NCI-H460 (cell line): Measurements from ENCODE around the gene DGUOK. TPM values are rescaled to one million over a fixed set of nuclear protein-coding genes. Genes with fewer than 3 reads are reported as not detected.
A peak's percentile ranks its signal among the peaks of the same experiment; 100 is the strongest.

Source experiments
- DNase-seq: peaks from one replicate; pipeline ENCODE4 v3.0.0-alpha.2; 2016; ENCODE audit warnings: low read depth; ENCODE audit errors: extremely low read depth
- total RNA-seq: library from RNA; depleted of rRNA; stranded (reverse); fragments of >200 nt; shearing (Covaris generic); gene quantifications from 2 replicates; pipeline ENCODE4 v1.2.3, GENCODE V29; 2014

DGUOK gene
- total RNA-seq, 1 experiment from 2014 or later, result 159 TPM

DNA sequence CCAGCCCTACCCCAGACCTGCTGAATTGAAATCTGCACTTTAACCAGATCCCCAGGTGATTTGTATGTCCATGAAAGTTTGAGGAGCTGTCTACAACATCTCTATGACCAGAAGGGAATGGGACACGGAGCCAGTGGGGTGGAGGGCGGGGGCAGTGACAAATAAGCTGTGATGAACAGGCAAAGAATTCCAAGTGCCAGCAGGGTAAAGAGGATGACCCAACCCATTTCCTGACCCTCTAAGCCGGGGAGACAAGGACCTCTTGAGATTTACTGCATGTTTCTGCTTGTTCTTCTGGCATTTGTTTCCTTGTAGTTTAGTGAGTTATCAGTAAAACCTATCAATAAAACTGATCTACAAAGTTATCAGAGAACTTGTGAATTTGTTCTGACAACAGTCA is 66.7 kb downstream of the DGUOK start:
- DNase-seq, result no peak

DNA sequence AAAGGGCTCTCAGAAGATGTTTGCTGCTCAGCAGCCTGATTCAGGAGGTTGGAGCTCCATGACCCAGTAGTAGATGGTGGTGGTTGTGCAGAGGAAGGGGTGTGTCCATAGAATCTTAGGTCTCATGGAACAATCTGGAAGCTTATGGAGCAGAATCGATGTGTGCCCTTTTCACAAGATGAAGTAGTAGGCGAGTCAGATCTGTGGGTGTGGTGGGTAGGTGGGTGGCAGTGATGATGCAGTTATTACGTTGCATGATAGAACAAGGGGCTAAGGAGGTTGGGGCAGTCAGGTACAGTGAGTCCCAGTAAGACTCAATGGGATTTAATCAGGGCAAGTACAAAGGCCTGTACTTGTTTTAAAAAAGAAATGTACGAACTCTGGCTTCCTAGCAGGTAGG is 67.1 kb downstream of the DGUOK start:
- no peak for DNase-seq

DNA sequence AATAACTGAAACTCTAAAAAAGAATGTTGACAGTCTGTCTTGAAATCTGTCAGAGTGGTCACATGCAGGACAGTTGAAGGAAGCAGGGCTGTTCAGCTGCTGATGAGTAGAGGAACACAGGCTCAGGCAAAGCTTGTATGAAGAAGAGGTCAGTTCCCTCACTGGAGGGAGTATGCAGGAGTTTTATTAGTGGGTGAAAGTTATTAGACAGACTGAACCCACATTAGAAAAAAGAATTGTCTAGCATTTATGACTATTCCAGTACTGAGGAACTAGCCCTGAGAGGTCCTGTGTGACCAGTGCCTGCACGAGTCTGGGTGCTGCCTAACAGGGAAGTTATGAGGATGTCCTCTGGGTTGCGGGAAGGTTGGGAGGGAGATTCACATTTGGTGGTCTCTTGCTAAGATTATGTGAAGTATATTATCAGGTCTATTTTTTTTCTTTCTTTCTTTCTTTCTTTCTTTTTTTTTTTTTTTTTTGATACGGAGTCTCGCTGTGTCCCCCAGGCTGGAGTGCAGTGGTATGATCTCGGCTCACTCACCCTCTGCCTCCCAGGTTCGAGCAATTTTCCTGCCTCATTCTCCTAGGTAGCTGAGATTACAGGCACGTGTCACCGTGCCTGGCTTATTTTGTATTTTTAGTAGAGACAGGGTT is 67.6 kb downstream of the DGUOK start:
- DNase-seq, result no peak

DNA sequence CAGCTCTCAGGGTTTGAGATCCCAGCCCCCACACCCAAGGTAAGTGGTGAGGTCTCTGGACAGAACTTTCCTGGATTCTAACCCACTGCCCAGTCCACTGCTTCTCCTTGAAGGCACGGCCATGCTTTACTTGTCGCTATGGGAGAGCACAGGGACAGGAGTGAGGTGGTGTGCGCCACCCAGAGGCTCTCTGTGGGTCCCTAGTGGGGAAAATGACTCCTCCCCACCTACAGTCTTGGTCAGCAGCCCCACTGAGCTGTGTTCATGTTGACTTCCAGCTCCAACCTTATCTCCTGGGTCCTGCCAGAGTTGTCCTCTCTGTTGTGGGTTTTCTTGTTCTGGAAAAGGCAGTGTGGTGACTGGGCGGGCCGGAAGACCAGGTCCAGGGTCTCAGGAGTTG is 69.1 kb downstream of the DGUOK start:
- no peak for DNase-seq

DNA sequence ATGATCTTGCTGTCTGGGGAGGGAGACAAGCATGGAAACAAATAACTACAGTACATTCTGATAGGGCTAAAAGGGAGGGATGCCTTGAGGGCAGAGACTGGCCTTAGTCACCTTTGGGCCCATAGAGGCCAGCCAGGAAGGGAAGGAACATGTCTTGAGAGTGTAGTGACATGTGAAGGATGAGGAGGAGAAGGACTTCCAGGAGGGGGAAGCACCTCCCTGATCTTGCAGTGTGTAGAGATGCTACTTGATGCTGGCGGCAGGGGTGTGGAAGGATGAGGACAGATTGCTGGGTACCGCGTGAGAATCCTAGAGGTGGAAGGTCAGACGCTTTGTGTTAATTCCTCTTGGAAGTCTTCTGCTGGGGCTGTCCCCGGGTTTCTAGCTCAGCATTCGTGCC is 71.1 kb downstream of the DGUOK start:
- DNase-seq, result no peak

DNA sequence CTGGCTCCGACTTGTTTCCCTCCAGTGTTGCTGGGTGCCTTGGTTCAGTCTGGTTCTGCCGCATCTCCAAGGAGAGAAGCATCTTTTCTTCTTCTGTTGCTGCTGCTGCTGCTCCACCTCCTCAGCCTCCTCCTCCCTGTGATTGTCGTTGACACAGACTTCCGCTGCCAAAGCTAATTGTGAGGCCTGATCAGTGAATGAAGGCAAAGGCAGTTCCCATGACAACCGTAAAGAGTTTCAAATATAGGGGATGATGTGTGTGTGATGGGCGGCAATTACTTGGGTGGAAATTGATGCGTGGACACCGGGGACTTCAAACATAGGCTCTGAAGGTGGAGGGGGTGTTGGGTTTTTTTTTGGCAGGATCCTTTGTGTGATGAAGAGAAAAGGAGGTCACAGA is 71.8 kb downstream of the DGUOK start:
- no peak for DNase-seq

DNA sequence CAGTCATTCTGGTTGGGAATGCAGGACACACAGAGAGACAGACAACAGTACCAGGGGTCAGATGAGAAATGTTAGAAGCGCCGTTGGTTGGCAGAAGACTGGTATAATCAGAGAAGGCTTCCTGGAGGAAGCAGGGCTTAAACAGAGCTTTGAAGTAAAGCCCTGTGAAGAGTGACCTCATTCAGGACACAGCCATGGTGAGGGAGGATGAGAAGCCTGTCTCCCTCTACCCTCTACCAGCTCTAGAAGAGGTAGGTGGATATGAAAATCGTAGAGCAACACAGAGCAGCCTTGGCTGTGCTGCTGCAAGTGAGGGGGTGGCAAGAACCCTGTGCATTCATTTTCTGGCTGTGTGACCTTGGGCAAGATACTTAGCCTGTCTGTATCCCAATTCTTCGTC is 72.3 kb downstream of the DGUOK start:
- no peak for DNase-seq

DNA sequence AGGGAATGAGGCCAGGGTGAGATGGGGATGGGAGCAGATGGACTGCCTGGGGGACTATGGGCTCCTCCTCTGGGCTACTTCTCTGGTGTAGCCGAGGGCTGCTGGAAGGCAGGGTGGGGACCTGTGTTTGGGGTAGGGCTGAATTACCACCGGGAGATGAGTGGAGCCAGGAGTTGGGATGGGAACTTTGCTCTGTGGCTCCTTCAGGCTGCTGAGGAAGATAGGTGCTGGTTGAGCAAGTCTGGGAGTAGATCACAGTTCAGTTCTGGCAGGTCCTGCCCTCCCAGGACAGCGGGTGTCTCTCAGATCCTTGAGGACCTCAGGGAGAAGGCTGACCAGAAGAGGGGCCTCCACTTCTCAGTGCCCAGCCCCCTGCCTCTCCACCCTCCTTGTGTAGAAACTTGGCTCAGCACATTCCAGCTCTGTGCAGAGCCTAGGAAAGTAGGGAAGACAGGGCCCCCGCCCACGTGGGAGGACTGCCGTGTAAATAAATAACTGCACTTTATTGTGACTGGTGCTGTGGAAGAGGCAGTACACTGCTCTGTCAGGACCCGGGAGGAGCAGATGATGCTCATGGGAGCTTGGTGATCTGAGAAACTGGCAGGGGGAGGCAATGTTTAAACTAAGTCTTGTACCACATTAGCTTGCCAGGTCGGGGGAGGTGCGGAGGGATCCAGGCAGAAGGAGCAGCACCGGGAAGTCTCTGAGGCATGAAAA is 73.4 kb downstream of the DGUOK start:
- DNase-seq, result no peak

DNA sequence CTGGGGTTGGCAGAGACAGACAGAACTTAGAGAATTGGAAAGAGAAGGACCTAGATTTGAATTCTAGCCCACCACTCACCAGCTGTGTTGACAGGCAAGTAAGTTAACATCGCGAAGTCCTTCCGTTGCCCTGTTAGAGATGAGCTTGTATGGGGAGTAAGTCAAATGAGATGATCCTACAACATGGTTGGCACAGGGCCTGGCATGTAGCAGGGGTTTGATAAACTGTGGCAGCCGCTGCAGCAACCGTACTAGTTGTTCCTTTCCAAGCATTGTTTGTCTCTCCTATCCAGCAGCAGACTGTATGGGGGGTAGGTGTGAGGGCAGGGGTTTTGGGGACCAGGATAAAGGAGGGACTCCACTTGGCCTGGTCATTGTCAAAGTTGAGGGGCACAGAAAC is 74.0 kb downstream of the DGUOK start:
- no peak for DNase-seq

DNA sequence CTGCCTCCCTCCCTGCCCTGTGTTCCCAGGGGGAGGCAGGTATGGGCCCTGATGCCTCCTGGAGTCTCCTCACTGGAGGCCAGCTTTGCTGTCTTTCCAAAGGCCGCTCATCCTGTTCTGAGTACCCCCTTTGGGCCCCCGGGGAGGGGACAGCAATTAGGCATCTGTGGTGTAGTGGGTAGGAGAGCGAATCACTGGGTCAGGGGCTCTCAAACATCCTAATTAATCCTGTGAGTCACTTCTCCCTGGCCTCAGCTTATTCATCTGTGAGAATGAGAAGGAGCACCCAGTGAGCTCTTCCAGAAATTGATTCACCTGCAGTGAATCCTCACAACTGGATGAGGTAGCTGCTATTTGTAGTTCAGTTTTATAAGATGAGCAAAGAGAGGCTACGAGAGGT is 74.4 kb downstream of the DGUOK start:
- DNase-seq, result no peak

DNA sequence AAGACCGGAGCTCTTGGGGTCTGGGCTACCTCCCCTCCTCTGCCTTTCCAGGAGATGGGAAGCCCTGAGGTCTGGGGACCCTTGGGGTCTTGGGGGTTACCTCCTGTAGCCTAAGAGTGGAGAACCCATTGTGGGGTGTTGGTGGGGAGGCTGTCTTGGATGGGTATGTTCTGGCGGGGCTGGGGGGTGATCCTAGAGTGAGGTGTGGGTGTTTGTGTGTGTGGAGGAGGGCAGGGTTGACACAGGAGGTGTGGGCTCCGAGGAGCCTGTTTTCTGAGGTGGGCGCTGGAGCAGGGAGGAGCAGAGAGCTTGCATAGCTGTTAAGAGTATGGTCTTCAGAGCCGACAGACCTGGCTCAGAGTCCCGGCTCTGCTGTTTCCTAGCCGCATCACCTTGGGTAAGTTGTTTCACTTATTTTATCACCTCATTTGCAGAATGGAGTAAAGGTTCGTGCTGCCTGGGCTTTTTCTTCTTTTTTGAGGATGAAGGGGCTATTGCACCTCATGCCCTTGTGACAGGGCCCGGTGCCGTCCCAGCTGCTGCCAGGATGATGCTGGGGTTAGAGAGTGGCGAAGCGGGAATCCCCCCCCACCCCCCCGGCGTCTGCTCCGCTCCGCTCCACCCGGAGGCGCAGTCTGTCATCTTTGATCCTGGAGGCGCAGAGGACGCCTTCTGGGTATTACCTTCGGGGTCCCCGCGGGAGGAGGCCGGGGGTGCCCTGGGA is 75.3 kb downstream of the DGUOK start:
- no peak for DNase-seq

DNA sequence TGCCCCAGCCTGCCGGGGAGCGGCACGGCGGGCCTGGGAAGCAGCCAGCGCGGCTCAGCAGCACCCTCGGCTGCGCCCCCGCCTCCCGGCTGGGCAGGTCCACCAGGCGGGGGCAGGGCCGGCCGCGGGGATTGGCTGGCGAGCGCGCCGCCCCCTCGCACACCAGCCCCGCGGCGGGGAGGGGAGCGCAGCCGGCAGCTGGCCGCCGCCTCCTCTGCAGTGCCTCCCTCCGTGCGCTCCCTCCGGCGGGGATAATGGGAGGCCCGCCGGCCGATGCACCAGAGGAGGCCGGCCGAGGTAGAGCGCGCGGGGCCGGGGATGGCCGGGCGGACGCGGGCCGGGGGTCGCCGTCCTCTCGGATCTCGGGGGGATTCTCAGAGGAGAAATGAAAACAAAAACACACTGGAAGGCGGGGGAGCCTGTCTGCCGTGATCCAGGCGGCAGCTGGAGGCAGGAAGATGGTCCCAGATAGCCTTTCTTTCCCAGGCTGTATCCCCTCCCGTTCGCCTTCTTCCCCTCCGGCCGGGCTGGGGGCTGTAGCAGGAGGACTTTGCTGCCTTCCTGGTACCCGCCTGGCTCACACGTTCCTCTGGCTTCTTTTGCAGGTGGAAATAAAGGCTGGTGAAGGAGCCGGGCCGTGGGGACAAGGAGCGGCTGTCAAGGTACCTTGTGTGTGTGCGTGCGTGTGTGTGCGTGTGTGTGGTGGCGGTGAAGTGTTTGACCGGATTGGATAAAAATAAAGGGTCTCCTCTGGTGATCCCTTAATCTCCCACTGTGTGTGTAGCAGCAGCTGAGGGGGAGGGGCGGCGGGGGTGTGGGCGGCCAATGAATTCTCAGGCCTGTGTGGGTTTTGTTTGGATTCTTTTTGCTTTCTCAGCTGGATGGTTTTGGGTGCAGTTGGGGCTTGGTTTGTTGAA is 76.1 kb downstream of the DGUOK start:
- peak; percentile 64 for DNase-seq

DNA sequence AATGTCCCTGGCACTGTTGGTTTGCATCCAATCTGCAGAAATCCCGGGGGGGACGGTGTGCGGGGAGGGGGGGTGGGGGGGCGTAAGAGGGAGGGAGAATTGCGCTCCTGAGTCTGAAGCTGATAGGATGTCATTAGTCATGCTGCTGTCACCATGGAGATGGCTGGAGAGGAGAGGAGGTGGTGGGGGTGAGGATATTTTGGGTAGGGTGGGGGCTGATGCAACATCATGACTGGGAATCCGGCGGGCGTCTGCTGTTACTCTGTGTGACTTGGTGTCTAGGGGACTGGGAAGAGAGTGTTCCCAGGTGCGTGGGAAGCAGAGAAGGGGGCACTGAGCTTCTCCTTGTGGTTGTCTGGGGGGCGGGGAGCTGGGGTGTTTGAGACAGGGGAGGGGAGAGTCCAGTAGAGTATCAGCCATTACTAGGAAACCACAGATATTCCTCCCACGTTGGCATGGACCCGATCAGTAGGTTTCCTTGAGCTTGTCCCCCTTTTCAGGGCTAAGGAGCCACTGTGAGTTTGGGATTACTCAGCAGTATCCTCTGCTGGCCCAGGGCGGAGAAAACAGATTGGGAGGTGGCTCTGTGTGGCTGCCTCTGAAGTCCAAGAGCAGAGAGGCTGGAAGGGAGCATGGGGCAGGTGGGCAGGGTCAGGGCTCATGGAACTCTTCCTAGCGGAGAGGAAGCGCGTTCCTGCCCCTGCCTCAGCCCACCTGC is 77.0 kb downstream of the DGUOK start:
- DNase-seq, result no peak

DNA sequence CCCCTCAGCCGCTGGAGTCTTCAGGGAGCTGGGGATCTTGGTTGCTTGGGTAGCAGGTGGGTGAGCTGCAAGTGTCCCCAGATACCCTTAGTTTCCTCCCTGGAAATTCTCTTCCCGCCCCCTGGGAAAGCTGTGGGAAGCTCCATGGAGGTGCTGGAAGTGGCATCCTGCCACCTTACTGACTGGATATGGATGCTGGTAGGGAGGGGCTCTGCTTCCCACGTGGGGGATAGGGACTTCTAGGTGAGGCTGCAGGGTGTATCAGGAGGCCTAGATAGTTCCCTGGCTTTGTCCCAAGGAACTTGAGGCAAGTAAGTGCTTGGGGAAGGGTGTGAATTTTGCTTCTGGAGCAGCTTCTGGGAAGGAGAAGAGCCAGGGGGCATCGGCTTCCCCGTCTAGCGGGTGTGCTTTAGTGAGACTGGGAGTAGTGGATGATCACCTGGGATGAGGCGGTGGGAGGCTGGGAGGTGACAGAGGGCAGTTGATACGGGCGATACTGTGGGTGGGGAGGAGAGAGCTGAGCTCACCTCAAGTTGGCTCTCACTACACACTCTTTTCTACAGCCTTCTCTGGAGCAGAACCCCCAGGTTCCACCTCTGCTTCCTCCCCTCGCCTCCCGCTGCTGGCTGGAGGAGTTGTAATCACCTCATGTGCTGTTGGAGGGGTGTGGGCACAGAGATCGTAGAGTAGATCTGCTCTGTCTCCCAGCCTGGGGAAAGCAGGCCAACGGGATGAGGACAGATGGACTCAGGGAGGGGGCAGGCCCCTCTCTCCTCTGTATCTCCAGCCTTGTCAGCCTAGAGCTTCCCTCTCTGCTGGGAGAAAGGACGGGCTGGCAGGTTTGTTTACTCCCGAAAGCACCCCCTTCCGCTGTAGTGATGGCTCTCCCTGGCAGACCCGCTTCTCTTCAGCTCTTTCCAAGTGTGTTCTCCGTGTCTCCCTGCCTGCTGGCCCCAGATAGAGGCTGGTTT is 77.8 kb downstream of the DGUOK start:
- DNase-seq, result no peak

DNA sequence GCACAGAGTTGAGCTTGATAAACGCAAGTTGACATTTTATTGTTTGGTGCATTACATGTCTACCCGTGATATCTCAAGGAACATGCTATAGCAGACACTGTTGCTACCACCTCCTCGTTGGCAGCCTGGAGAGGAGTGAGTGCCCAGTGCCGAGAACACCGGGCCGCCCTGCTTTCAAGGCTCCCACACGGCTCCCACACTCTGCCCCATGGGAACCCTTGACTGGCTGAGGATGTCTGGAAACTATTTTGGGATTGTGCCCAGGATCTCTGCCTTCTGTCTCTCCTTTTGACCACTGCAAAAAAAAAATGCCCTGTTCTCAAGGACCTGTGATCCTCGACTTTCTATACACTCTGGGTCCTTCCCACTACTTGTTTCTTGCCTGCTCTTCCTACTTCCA is 79.1 kb downstream of the DGUOK start:
- DNase-seq, result no peak

DNA sequence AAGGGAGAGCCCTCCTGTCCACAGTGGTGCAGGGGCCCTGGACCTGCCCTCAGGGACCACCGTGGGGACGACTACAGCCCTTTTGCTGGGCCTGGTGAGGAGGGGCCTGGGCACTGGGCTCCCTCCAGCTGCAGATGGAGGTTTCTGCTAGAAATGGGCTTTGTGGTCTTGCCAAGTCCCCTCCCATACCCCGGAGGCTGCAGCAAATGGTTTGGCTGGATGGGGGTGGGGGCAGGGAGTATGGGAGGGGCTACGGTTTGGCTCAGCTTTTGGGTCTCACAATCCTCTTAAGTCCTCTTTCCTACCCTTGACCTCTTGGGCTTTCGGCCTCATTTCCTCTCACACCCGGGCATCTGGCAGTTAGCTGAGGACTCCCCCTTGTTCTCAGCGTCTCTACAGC is 79.8 kb downstream of the DGUOK start:
- DNase-seq, result no peak

DNA sequence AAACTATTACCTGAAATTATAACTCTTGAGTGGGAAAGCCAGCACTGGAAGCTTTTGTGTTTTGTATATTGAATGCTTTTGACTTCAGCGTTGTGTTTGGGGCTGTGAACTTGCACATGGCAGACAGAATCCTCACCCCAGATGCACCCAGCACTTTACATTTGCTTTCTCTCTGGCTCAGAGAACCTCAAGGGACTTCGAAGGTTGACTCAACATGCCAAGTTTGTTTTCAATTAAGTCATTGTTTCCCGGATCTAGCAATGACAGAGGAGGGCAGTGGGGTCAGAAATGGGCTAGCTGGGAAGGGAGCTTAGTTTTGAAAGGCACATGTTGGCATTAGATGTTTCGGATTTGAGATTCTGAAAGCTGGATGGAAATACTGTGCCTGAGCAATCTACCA is 80.4 kb downstream of the DGUOK start:
- DNase-seq, result no peak

DNA sequence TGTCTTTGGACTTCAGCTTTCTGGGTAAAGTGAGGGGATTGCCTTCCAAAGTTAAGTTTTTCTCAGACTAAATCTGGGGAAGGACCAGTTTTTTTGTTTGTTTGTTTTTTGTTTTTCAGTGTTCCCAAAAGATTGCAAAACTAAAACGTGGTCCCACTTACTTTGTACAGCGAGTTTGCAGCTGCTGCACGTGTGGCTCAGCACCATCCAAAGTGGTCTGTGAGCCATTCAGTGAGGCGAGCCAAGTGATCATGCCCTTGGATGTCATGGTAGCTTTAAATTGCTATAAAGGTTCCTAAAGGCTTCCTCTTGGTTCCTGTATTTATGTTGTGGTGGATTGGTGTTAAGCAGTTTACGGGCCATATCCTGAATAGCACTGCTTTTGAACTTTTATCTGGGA is 81.0 kb downstream of the DGUOK start:
- DNase-seq, result no peak
